GM19328 (cell line): ENCODE results near the gene SELENOP.

Source experiments
- ATAC-seq: cut with Tn5 transposase; IDR thresholded peaks from one replicate; pipeline ENCODE4 v1.9.1; 2021; ENCODE audit warnings: mild to moderate bottlenecking, moderate library complexity; ENCODE audit not compliant: unreplicated experiment

SELENOP gene

DNA sequence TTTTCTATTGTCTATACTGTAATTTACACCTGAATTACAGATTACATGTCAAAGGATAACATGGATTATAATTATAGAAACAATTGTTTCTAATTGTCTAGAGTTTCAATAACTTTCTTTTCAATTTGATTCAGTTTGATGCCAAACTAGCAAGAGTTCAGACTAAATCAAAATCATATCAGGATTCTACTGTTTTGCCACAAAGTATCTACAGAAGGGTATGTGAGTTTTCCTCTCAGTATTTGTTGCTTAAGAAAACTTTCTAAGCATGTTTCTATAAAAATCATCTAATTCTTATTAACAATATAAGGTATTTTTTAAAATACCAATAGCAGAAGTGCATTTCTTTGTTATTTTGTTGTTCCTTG lies 12.5 kb downstream of the SELENOP start:
- no peak for ATAC-seq

DNA sequence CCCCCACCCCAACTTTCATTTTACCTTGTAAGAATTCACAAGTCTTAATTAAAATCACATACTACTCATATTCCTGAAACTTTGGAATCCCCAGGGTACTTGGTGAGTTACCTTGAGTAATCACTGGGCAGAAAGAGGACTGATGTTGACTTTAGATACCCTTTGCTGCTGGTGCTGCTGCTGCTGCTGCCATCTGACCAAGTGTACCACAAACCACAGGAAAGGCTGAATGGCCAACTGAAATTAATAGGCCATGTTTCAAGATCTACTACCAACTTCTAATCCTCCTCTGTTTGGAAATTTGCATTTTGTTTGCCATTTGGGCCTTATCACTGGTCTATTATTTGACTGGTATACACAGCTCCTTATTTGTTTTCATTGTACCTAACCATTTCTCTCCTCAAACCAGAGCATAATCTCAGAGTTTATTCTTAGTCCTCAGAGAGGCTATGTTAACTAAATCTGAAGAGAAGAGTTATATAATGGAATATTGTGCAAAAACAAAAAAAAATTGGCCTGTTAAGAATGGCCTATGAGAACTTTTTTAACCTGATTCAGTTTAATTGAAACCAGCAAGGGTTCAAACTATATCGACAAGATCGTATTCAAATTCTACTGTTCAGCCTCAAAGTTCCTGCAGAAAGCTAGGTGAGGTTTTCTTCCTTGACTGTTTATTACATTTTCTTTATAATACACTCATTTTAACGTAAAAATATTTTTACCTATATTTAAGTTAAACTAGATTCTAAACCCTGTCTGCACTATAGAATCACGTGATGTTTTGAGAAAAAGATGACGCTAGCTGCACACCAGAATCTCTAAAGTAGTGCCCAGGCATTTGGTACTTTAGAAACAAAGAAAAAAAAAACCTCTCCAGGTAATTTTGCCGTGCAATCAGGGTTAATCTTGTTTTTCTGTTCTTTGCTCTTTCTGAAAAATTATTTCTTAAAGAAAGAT lies 13.1 kb downstream of the SELENOP start:
- no peak for ATAC-seq

DNA sequence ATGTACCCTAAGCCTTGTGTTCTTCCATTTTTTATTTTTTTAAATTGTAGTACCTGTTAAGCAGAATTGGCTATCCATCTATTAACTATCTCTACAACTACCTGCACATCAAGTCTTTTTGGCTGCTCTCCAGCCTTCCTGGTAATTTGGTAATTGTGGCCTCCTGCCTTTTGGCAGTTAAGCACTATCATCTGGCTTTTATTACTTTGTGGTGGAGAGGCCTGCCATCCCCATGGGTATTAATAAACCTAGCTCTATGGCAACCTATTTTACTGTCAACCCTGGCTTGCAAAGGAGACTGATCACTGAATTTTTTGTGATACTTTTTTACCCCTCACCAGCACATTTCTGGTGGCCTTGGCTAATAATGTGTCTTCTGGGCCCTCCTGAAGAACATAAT lies 20.5 kb downstream of the SELENOP start:
- no peak for ATAC-seq

DNA sequence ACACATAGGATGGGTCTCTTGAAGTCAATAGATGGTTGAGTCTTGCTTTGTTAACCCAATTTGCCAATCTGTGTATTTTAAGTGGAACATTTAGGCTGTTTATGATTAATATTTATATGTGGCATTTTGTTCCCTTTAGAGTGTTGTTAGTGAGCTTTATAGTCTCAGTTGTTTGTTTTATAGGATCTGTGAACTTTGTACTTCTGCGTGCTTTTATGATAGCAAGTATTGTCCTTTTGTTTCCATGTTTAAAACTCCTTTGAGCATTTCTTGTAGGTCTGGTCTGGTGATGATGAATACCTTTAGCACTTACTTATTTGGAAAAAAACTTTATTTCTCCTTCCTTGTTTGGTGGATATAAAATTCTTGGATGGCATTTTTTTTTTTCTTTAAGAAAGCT lies 23.8 kb downstream of the SELENOP start:
- ATAC-seq = no peak

DNA sequence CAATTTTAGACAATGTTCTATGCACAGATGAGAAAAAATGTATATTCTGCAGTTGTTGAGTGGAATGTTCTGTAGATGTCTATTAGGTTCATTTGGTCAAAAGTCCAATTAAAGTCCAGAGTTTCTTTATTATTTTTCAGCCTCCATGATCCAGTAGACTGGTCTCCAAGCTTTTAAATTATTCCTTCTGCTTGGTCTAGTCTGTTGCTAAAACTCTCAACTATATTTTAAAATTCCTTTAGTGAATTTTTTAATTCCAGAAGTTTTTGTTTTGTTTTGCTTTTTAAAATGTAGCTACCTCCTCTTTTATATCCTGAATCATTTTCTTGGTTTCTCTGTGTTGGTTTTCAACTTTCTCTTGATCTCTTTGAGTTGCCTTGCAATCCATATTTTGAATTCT lies 24.6 kb downstream of the SELENOP start:
- ATAC-seq = no peak

DNA sequence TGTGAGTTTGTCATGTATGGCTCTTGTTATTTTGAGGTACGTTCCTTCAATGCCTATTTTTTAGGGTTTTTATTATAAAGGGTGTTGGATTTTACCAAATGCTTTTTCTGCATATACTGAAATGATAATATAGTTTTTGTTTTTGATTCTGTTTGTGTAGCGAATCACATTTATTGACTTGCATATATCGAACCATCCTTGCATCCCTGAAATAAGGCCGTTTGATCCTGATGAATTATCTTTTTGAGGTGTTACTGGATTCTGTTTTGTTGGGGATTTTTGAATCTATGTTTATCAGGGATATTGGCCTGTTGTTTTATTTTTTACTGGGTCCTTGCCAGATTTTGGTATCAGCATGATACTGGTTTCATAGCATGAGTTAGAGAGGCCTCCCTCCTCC lies 25.9 kb downstream of the SELENOP start:
- ATAC-seq = no peak

DNA sequence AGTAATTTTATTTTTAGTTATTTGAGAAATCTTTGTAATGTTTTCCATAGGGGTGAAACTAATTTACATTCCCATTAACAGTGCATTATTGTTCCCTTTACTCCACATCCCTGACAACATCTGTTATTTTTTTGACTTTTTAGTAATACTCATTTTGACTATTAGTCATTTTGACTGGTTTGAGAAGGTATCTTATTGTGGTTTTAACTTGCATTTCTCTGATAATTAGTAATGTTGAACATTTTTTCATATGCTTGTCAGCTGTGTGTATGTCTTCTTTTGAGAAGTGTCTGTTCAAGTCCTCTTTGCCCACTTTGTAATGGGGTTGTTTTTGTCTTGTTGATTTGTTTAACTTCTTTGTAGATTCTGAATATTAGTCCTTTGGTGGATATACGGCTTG lies 27.6 kb downstream of the SELENOP start:
- no peak for ATAC-seq

DNA sequence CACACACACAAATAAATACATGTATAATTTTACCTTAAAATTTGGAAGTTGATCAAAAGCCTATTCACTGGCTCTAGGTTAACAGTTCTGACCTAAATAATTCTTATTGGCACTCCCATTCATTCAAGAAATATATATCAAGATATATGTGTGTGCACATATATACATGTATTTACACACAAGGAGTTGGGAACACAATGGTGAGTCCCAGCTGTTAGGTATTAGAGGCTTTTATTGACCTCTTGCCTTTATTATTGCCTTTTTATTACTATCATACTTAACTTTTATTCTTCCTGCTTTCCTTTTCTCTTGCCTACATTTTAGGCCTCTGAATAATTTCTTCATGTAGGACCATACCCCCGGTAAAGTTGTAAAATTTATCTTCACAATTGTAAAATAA lies 30.1 kb downstream of the SELENOP start:
- ATAC-seq = no peak

DNA sequence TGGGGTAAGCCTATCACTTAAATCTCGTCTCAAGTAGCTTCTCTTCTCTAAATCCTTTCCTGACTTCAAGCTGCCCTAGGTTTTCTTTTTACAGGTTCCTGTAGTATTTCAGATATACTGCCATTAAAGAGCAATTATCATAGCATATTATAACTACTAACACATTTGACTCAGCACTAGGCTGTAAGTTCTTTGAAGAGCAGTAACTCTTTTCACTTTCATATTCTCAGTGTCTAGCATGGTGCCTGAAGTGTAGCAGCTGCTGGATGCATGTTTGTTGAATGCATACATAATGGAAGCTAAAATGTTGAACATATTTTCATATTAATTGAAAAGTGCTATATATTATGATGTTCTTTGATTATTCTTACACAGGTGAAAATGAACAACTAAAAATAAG lies 32.6 kb downstream of the SELENOP start:
- ATAC-seq = no peak

DNA sequence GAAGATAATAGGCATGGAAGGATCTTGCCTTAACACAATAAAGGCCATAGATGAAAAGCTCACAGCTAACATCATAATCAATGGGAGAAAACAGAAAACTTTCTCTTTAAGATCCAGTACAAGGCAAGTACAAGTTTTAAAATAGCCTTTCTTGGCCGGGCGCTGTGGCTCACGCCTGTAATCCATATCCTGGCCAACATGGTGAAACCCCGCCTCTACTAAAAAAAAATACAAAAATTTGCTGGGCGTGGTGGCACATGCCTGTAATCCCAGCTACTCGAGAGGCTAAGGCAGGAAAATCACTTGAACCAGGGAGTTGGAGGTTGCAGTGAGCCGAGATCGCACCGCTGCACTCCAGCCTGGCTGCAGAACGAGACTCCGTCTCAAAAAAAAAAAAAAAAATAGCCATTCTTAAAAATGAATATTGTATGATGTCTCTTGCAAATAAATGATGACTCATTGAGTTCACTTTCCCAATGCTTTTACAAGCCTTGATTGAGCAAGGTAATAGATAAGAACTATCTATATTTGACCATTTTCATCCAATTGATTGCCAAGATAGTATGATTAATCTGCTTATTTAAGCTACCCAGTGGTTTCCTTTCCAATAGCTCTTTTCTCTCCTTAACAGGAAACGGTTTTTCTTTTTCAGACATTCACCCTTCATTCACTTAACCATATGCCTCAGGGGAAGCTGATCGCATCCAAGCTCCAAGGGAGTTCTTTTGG lies 39.3 kb downstream of the SELENOP start:
- no peak for ATAC-seq

DNA sequence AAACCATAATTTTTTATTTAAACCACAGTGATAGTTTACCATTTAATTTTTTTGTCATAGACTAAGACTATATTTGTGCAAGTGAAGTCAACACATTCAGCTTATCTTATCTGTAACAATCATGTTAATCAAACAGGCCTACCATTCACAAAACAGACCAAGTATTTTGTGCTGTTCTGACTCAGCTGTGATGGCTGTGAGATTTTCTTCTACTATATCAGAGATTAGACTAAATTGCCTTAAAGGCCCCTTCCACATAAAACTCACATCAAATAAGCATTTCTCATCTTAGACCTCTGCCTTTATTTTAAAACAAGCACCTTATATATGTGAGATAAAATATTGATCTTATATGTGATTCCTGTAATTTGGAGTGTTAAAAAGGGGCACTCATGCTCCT lies 41.7 kb downstream of the SELENOP start:
- no peak for ATAC-seq

DNA sequence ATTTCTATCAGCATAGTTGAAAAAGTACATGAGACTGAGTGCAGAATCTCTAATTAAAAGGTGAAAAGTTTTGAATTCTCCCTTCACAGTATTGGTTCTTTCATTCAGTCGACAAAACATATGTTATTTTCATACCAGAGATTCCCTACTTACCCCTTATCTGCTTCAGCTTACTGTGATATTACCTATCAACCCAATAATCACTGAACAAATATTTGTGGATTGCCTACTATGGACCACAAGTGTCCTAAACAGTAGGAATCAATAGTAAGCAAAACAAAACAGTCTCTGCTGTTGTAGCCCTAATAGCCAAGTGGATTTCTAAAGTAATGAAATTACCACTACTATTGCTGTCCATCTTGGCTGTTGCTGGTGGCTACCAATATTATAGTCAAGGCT lies 43.6 kb downstream of the SELENOP start:
- ATAC-seq = no peak

DNA sequence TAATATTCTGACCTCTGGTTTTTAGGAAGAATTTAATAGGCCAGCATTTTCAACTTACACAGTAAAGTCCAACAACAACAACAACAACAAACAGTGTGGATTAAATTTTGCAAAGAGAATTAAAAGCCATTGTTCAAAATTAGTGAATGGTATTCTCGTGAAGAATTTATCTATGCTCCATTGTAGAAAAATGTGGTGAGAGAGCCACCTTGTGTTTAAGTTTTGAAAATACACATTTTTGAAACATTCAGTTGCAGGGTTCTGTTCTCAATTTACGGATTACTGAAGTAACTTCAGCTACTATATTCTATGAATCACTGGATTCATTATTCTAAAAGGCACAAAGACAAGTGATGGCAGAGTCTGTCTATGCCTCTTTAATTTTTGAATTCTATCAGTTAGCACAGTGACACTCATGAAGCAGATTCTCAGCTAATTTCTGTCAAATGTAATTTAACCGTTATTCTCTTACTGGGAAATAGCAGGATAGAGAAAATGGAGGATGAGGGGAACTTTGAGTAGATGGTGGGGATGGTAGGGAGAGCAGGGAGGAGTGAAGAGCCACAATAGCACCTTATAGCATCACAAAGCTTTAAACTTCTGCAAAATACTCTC lies 44.1 kb downstream of the SELENOP start:
- ATAC-seq = no peak

DNA sequence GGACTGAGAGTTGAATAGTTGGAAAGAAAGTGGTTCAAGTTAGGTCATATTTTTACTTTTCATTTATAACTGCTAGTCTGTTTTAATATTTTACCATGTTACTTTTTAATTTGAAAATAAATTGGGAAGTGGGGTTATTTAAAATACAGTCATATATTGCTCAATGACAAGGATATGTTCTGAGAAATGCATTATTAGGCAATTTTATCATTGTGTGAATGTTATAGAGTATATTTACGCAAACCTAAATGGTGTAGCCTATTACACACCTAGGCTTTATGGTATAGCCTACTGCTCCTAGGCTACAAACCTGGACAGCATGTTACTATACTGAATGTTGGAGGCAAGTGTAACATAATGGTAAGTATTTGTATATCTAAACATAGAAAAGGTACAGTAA lies 49.9 kb downstream of the SELENOP start:
- no peak for ATAC-seq

DNA sequence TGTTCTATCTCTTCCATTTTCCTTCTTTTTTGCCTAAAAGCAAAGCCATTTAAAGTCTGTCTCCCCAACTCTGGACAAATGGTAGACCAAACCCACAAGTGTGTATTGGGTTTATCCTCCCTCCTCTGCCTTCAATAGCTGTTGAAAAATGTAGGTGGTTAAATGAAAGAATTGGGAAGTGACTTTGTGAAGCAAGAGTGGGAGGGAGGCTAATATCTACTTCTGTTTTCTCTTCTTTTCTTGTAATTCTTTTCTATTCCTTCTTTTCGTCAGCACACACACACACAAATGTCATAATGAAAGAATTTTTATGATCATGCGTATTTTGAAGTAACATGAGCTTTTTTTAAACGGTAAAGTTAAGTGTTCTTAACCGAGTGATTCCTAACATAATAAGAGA lies 51.3 kb downstream of the SELENOP start:
- ATAC-seq = no peak

DNA sequence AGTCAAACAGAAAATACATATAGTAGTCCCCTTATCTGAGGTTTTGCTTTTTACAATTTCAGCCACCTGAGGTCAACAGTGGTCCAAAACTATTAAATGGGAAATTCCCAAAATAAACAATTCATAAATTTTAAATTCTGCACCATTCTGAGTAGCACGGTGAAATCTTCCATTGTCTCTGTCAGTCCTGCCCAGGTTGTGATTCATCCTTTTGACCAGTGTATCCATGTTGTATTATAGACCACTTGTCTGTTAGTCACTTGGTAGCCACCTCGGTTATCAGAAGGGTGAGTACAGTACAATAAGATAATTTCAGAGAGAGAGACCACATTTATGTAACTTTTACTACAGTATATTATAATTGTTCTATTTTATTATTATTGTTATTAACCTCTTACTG lies 52.2 kb downstream of the SELENOP start:
- no peak for ATAC-seq

DNA sequence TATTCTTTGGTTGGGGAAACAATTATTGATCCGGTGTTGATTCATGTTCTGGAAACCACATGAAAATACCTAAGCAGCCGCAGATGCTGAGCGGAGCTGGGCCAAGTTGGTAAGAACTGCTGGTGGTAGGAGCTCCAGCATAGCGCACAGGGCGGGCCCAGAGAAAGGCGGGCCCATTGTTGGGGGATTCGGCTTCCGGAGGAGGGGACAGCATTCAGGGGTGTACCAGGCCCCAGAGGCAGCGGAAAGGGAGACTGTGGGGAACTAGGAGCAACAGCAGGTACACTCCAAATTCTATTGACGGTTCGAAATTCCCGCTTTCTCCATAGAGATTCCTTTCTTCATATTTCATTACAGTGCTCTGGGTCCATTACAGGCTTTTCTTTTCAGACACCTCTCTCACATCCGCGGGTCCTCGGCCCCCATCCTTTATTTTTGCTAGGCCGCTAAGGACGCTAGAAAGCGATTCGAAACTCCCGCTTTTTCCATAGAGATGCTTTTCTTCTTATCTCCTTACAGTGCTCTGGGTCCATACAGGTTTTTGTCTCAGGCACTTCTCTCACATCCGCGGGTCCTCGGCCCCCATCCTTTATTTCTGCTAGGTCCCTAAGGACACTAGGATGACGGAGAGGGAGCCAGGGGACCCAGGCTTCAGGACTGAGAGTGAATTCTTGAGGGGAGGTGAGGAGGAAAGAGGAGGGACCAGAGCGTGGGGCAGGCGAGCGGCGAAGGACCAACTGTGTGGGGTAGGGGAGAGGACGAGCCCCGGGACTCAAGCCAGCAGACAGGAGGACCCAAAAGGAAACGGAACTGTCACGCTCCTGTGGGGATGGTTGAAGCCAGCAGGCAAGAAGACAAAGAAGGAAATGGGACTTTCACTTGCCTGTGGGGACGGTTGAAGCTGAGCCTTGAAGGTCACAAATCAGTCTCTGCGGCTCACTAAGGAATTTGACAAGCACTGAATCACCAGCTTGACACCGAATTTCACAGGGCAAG lies 54.8 kb downstream of the SELENOP start, which contains the start of gene CCDC152:
TSS of gene CCDC152 (plus strand) at position 213 of the 996 bp plus-strand sequence. CDS start 2,304 bp downstream, outside the sequence.
- ATAC-seq = peak; percentile 95

DNA sequence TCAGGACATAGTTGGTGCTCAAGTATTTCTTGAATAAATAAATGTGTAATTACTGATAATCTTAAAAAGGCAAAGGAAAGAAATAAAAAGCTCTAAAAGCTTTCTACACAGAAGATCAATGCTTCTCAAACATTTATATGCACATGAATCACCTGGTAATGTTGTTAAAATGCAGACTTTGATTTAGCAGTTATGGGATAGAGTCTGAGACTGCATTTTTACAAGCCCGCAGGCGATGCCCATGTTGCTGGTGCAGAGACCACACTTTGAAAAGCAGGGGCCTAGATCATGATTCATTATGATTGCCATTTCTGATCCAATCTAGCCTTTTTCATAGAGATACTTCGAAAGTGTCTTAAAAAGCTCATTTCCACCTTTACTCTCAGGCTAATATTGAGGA lies 58.6 kb downstream of the SELENOP start:
- no peak for ATAC-seq

DNA sequence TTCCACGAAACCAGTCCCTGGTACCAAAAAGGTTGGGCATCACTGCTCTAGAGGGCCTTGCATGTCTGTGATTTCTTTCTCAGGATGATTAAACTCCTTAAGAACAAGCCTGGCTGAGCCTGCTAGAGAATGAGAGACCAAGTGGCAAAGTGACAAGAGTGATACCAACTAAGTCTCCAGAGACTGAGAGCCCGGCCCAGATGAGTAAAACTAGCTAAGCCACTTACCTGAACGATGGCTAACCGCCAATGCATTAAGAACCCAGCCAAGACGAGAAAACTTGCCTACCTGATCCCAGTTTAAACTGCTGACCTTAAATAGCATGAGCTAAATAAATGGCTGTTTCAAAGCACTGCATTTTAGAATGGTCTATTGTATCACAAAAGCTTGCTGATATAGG lies 60.6 kb downstream of the SELENOP start:
- no peak for ATAC-seq

DNA sequence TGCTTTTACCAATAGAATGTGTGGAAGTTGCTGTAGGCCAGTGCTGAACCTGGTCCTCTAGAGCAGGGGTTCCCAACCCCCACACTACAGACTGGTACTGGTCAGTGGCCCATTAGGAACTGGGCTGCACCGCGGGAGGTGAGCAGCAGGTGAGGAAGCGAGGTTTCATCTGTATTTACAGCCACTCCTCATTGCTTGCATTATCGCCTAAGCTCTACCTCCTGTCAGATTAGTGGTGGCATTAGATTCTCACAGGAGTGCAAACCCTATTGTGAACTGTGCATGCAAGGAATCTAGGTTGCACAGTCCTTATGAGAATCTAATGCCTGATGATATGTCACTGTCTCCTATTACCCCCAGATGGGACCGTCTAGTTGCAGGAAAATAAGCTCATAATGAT lies 61.2 kb downstream of the SELENOP start:
- no peak for ATAC-seq
